ENCODE results near the gene ITGB8.

ITGB8 gene

GRCh38 chr7:20365486-20365885 is 34.8 kb downstream of the ITGB8 start:
- Histone ChIP-seq H3K36me3 (ENCODE audit: low read depth) (peaks cover 38% of the 10 kb centered on the region), H3K4me3 (ENCODE audit: severe bottlenecking) (no peak overlapping the region), H3K27me3 (ENCODE audit: insufficient read depth, poor library complexity, severe bottlenecking) (no peaks in the 10 kb centered on the region), H3K9me3 (ENCODE audit: severe bottlenecking) (no peaks in the 10 kb centered on the region), H3K4me1 (ENCODE audit: insufficient read depth, poor library complexity, severe bottlenecking) (peaks cover 15% of the 10 kb centered on the region), H3K27ac (ENCODE audit: poor library complexity, severe bottlenecking) (no peak overlapping the region)
- DNase-seq (ENCODE audit: low spot score) (no peak), ATAC-seq (ENCODE audit: low read depth) (no peak)
- TF ChIP-seq CTCF (IDR thresholded peaks at IDR 0.05; ENCODE audit: poor library complexity, severe bottlenecking): no peak

- no peak for TF ChIP-seq CTCF (IDR thresholded peaks at IDR 0.05; ENCODE audit: poor library complexity, severe bottlenecking)
- ATAC-seq (ENCODE audit: low read depth): no peak
- Histone ChIP-seq H3K27ac (ENCODE audit: poor library complexity, severe bottlenecking) (no peak overlapping the region), H3K9me3 (ENCODE audit: severe bottlenecking) (no peaks in the 10 kb centered on the region), H3K4me1 (ENCODE audit: insufficient read depth, poor library complexity, severe bottlenecking) (no peaks in the 10 kb centered on the region), H3K36me3 (ENCODE audit: low read depth) (peaks cover 10% of the 10 kb centered on the region), H3K4me3 (ENCODE audit: severe bottlenecking) (no peak overlapping the region), H3K27me3 (ENCODE audit: insufficient read depth, poor library complexity, severe bottlenecking) (no peaks in the 10 kb centered on the region)
- no peak for DNase-seq (ENCODE audit: low spot score)
These were observed 43.7 kb downstream of the ITGB8 start for GRCh38 chr7:20374399-20374798.

- ATAC-seq (ENCODE audit: low read depth) (no peak), DNase-seq (ENCODE audit: low spot score) (no peak)
- no peaks in the 10 kb centered on the region for H3K27me3 ChIP-seq (ENCODE audit: insufficient read depth, poor library complexity, severe bottlenecking)
- H3K27ac ChIP-seq (ENCODE audit: poor library complexity, severe bottlenecking): no peak overlapping the region
- no peaks in the 10 kb centered on the region for H3K9me3 ChIP-seq (ENCODE audit: severe bottlenecking)
- H3K4me3 ChIP-seq (ENCODE audit: severe bottlenecking): no peak overlapping the region
- peaks cover 26% of the 10 kb centered on the region for H3K36me3 ChIP-seq (ENCODE audit: low read depth)
- H3K4me1 ChIP-seq (ENCODE audit: insufficient read depth, poor library complexity, severe bottlenecking): no peaks in the 10 kb centered on the region
- no peak for TF ChIP-seq CTCF (IDR thresholded peaks at IDR 0.05; ENCODE audit: poor library complexity, severe bottlenecking)
These were observed 46.1 kb downstream of the ITGB8 start for GRCh38 chr7:20376796-20377195.

GRCh38 chr7:20381406-20382034 is 50.8 kb downstream of the ITGB8 start:
- H3K4me1 ChIP-seq (ENCODE audit: insufficient read depth, poor library complexity, severe bottlenecking): peaks cover 13% of the 10 kb centered on the region
- H3K27ac ChIP-seq (ENCODE audit: poor library complexity, severe bottlenecking): no peak overlapping the region
- no peak for TF ChIP-seq CTCF (IDR thresholded peaks at IDR 0.05; ENCODE audit: poor library complexity, severe bottlenecking)
- no peak overlapping the region for H3K4me3 ChIP-seq (ENCODE audit: severe bottlenecking)
- H3K27me3 ChIP-seq (ENCODE audit: insufficient read depth, poor library complexity, severe bottlenecking): no peaks in the 10 kb centered on the region
- no peak for DNase-seq (ENCODE audit: low spot score)
- ATAC-seq (ENCODE audit: low read depth): no peak
- H3K36me3 ChIP-seq (ENCODE audit: low read depth): peaks cover 48% of the 10 kb centered on the region
- no peaks in the 10 kb centered on the region for H3K9me3 ChIP-seq (ENCODE audit: severe bottlenecking)

DNA sequence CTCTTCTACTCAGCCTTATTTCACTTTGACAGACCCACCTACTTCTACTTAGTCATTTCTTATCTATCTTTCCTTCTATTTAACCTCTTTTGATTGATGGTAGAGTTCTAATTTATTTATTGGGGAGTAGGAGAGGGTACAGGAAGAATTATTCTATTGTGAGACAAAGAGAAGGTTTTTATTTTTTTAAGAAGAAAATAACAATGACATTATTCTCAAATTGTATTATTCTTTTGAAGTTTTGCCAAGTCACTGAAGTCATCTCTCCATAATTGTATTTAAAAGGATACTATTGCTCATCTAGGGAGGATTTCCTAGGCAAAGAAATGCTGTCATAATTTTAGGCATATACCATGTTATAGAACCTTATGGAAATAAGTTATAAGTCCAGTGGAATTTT is 52.7 kb downstream of the ITGB8 start:
- Histone ChIP-seq H3K9me3 (ENCODE audit: severe bottlenecking) (no peaks in the 10 kb centered on the region), H3K27me3 (ENCODE audit: insufficient read depth, poor library complexity, severe bottlenecking) (no peaks in the 10 kb centered on the region), H3K4me1 (ENCODE audit: insufficient read depth, poor library complexity, severe bottlenecking) (peaks cover 13% of the 10 kb centered on the region), H3K36me3 (ENCODE audit: low read depth) (peaks cover 52% of the 10 kb centered on the region), H3K4me3 (ENCODE audit: severe bottlenecking) (no peak overlapping the region), H3K27ac (ENCODE audit: poor library complexity, severe bottlenecking) (no peak overlapping the region)
- DNase-seq (ENCODE audit: low spot score): no peak
- TF ChIP-seq CTCF (IDR thresholded peaks at IDR 0.05; ENCODE audit: poor library complexity, severe bottlenecking): no peak
- ATAC-seq (ENCODE audit: low read depth): no peak

All from RWPE2 (cell line).